ENCODE results near the gene MEIS2. TPM values are rescaled to one million over a fixed set of nuclear protein-coding genes. Genes with fewer than 3 reads are reported as not detected.
A peak's percentile ranks its signal among the peaks of the same experiment; 100 is the strongest.

The MEIS2 gene
- total RNA-seq, 1 donor from 2014 or later: 35.6 TPM

DNA sequence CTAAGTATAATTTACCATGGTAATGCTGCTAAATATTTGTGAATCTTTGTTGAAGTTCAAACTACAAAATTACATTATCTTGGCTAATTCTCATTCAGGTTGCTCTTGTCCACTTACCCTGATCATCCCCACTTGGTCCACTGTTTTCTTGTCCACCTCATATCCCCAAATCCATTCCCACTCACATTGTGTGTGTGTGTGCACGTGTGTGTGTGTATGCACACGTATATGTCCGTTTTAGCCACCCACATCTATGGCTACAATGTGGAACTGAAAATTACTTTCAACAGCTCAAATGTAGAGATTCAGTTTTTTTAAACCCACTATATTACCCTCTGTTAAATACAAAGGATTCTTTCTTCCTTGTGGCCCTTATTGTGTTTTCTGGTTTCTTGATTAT lies 15.2 kb upstream of the MEIS2 start:
- H3K9me3 ChIP-seq (ENCODE audit: insufficient read depth, low read depth, low read length): no peaks in the 10 kb centered on the region
- peaks cover 3% of the 10 kb centered on the region for H3K27me3 ChIP-seq (ENCODE audit: insufficient read depth, low read length)
- no peak overlapping the region for H3K9ac ChIP-seq (ENCODE audit: low read length)
- TF ChIP-seq EZH2 (IDR thresholded peaks at IDR 0.05; ENCODE audit: insufficient read depth, low read length): no peak
- TF ChIP-seq, protein P1, sequence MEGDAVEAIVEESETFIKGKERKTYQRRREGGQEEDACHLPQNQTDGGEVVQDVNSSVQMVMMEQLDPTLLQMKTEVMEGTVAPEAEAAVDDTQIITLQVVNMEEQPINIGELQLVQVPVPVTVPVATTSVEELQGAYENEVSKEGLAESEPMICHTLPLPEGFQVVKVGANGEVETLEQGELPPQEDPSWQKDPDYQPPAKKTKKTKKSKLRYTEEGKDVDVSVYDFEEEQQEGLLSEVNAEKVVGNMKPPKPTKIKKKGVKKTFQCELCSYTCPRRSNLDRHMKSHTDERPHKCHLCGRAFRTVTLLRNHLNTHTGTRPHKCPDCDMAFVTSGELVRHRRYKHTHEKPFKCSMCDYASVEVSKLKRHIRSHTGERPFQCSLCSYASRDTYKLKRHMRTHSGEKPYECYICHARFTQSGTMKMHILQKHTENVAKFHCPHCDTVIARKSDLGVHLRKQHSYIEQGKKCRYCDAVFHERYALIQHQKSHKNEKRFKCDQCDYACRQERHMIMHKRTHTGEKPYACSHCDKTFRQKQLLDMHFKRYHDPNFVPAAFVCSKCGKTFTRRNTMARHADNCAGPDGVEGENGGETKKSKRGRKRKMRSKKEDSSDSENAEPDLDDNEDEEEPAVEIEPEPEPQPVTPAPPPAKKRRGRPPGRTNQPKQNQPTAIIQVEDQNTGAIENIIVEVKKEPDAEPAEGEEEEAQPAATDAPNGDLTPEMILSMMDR (IDR thresholded peaks at IDR 0.05; ENCODE audit: insufficient read depth, low read depth, low read length): no peak
- no peaks in the 10 kb centered on the region for H3K36me3 Mint-ChIP-seq (ENCODE audit: low read depth, unreplicated experiment)
- H3K27ac ChIP-seq (ENCODE audit: low read depth, low read length): no peak overlapping the region
- peaks cover 37% of the 10 kb centered on the region for H3K27me3 Mint-ChIP-seq (ENCODE audit: low read depth, unreplicated experiment)
- peaks cover 7% of the 10 kb centered on the region for H3K4me1 ChIP-seq (ENCODE audit: insufficient read depth, low read length)
- H3K4me3 Mint-ChIP-seq (ENCODE audit: unreplicated experiment): no peak overlapping the region
- H3K9me3 Mint-ChIP-seq (ENCODE audit: unreplicated experiment): peaks cover 3% of the 10 kb centered on the region
- peaks cover 3% of the 10 kb centered on the region for H3K4me1 Mint-ChIP-seq (ENCODE audit: low read depth, unreplicated experiment)
- H4K20me1 ChIP-seq (ENCODE audit: insufficient read depth, low read length): no peaks in the 10 kb centered on the region
- no peak for DNase-seq (ENCODE audit: low read depth)
- H3K4me2 ChIP-seq (ENCODE audit: low read length): no peak overlapping the region
- FAIRE-seq: no peak
- H3K27ac Mint-ChIP-seq (ENCODE audit: unreplicated experiment): no peak overlapping the region
- no peaks in the 10 kb centered on the region for H3K36me3 ChIP-seq (ENCODE audit: insufficient read depth, low read length)
- no peaks in the 10 kb centered on the region for H3K79me2 ChIP-seq (ENCODE audit: insufficient read depth, low read length)
- H2AFZ ChIP-seq (ENCODE audit: low read depth, low read length): no peak overlapping the region
- H3K4me3 ChIP-seq (ENCODE audit: insufficient read depth, low read depth, low read length): no peak overlapping the region

DNA sequence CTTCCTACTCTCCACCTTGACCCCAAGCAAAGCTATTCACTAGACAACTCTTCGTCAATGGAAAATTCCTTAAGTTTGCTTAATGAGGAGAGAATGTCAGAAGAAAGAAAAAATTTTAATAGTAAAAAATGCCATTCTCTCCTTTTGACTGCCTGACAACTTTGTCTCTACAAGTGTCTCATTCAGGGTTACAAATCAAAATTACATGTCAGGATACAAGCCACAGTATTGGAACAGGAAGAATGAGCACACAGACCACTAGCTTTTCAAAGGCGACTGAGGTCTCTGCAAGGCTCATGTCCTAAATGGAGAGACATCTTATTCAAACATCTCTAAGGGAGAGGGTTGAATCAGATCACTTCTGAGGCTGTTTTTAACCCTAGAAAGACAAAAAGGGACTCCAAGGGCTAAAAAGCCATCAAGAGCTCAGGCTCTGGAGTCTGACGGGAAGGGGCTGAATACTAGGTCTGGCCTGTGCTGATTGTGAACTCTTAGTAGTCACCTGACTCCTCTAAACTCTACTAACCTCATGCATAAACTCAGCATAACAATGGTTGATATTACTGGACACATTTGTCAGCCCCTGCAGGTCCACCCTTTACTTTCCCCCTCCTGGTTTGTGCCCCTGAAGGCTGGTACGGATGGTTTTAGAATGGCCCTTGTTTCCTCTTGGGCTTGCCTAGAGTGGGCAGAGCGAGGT lies 12.8 kb upstream of the MEIS2 start:
- H2AFZ ChIP-seq (ENCODE audit: low read depth, low read length): no peak overlapping the region
- no peak for DNase-seq (ENCODE audit: low read depth)
- no peak overlapping the region for H3K27ac ChIP-seq (ENCODE audit: low read depth, low read length)
- peaks cover 59% of the 10 kb centered on the region for H3K27me3 Mint-ChIP-seq (ENCODE audit: low read depth, unreplicated experiment)
- H3K27me3 ChIP-seq (ENCODE audit: insufficient read depth, low read length): peaks cover 24% of the 10 kb centered on the region
- H3K4me2 ChIP-seq (ENCODE audit: low read length): no peak overlapping the region
- no peak overlapping the region for H3K9ac ChIP-seq (ENCODE audit: low read length)
- no peak for FAIRE-seq
- H4K20me1 ChIP-seq (ENCODE audit: insufficient read depth, low read length): no peaks in the 10 kb centered on the region
- H3K36me3 ChIP-seq (ENCODE audit: insufficient read depth, low read length): no peaks in the 10 kb centered on the region
- H3K27ac Mint-ChIP-seq (ENCODE audit: unreplicated experiment): no peak overlapping the region
- H3K4me1 Mint-ChIP-seq (ENCODE audit: low read depth, unreplicated experiment): peaks cover 9% of the 10 kb centered on the region
- no peak overlapping the region for H3K4me3 ChIP-seq (ENCODE audit: insufficient read depth, low read depth, low read length)
- TF ChIP-seq EZH2 (IDR thresholded peaks at IDR 0.05; ENCODE audit: insufficient read depth, low read length): no peak
- TF ChIP-seq, protein P1 (IDR thresholded peaks at IDR 0.05; ENCODE audit: insufficient read depth, low read depth, low read length): no peak
- no peaks in the 10 kb centered on the region for H3K36me3 Mint-ChIP-seq (ENCODE audit: low read depth, unreplicated experiment)
- peaks cover 9% of the 10 kb centered on the region for H3K79me2 ChIP-seq (ENCODE audit: insufficient read depth, low read length)
- H3K9me3 ChIP-seq (ENCODE audit: insufficient read depth, low read depth, low read length): no peaks in the 10 kb centered on the region
- H3K9me3 Mint-ChIP-seq (ENCODE audit: unreplicated experiment): peaks cover 3% of the 10 kb centered on the region
- no peak overlapping the region for H3K4me3 Mint-ChIP-seq (ENCODE audit: unreplicated experiment)
- H3K4me1 ChIP-seq (ENCODE audit: insufficient read depth, low read length): peaks cover 12% of the 10 kb centered on the region

DNA sequence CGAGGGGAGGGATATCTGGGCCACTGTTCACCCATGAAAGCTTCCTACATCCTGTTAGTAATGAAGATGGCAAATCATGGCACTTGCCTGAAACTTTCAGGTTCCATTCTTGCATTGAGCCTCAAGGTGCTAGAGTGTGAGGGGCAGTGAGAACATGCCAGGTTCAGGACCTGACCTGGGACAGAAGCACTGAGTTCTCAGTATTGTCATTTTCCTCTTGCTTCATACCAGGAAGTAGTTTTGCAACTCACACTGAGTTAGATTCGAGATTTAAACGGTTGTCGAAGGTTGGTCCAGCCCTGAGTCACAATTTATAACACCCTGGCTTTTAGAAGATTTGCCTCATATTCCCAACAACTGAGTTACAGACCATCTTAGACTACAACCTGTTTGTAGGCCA lies 11.8 kb upstream of the MEIS2 start:
- FAIRE-seq (peak; percentile 34), DNase-seq (ENCODE audit: low read depth) (no peak)
- no peak for TF ChIP-seq EZH2 (IDR thresholded peaks at IDR 0.05; ENCODE audit: insufficient read depth, low read length)
- Histone ChIP-seq H3K4me2 (ENCODE audit: low read length) (no peak overlapping the region), H3K27ac (ENCODE audit: low read depth, low read length) (no peak overlapping the region), H2AFZ (ENCODE audit: low read depth, low read length) (no peak overlapping the region), H3K4me1 (ENCODE audit: insufficient read depth, low read length) (peaks cover 12% of the 10 kb centered on the region), H3K79me2 (ENCODE audit: insufficient read depth, low read length) (peaks cover 13% of the 10 kb centered on the region), H3K4me3 (ENCODE audit: insufficient read depth, low read depth, low read length) (no peak overlapping the region), H3K9ac (ENCODE audit: low read length) (no peak overlapping the region), H3K36me3 (ENCODE audit: insufficient read depth, low read length) (no peaks in the 10 kb centered on the region), H3K27me3 (ENCODE audit: insufficient read depth, low read length) (peaks cover 31% of the 10 kb centered on the region), H4K20me1 (ENCODE audit: insufficient read depth, low read length) (peaks cover 6% of the 10 kb centered on the region), H3K9me3 (ENCODE audit: insufficient read depth, low read depth, low read length) (no peaks in the 10 kb centered on the region)
- Mint-ChIP-seq H3K27ac (ENCODE audit: unreplicated experiment) (no peak overlapping the region), H3K4me3 (ENCODE audit: unreplicated experiment) (no peak overlapping the region), H3K9me3 (ENCODE audit: unreplicated experiment) (peaks cover 3% of the 10 kb centered on the region), H3K4me1 (ENCODE audit: low read depth, unreplicated experiment) (peaks cover 9% of the 10 kb centered on the region), H3K36me3 (ENCODE audit: low read depth, unreplicated experiment) (no peaks in the 10 kb centered on the region), H3K27me3 (ENCODE audit: low read depth, unreplicated experiment) (peaks cover 69% of the 10 kb centered on the region)

All from astrocyte (in vitro differentiated cells and primary cell).